ENCODE measurements around the gene ATIC.

ATIC gene

DNA sequence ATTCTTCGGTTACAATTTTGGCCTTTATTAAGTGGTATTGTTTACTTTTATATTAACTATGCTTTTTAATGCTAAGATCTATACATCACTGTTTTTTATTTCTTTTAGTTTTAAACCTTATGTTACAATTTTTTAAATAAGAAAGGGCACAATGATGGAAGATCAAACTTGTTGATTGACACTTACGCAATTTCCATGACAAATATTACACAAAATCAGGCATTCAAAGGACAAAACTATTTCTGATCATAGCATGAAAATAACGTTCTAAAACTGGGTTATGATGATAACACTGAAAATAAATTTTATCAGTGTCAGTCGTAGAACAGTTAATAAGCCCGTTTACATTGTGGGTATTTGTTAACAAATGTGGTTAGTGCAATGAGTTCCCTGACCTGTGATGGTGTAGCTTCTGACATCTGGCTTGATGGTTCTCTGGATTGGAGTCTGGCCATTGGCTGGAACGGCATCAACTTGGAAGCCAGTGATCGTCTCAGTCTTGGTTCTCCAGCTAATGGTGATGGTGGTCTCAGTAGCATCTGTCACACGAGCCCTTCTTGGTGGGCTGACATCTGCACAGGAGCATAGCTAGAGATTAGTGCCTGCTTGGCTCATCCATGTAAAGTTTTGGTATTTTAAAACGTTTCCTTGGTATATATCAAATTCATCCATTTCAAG, 64.4 kb downstream of the ATIC start:
- no peak for DNase-seq (ENCODE audit: low read depth in 3 of 3)

DNA sequence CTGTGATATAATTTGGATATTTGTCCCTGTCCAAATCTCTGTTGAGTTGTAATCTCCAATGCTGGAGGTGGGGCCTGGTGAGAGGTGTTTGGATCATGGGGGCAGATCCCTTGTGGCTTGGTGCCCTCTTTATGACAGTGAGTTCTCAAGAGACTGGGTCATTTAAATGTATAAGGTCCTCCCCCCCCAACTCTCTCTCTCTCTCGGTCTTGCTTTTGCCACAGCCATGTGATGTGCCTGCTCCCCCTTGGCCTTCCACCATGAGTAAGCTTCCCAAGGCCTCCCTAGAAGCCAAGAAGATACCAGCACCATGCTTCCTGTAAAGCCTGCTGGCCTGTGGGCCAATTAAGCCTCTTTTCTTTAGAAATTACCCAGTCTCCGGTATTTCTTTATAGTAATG, 65.4 kb downstream of the ATIC start:
- DNase-seq (ENCODE audit: low read depth in 3 of 3), result no peak

DNA sequence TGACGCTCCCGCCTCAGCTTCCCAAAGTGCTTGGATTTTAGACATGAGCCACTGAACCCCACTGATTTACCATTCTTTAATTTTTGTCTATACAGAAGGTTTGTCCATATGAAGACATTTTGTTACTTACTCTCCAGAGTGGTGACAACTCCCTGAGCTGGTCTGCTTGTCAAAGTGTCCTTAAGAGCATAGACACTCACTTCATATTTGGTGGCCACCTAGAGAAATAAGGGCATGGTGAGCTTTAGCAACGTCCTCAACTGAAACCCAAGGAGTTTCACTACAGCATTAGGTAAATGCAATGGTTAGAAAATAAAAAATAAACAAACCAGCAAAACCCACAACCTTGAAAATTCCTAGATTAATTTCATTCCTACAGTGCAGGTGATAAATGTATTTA, 66.2 kb downstream of the ATIC start:
- DNase-seq (ENCODE audit: low read depth in 3 of 3), result no peak

DNA sequence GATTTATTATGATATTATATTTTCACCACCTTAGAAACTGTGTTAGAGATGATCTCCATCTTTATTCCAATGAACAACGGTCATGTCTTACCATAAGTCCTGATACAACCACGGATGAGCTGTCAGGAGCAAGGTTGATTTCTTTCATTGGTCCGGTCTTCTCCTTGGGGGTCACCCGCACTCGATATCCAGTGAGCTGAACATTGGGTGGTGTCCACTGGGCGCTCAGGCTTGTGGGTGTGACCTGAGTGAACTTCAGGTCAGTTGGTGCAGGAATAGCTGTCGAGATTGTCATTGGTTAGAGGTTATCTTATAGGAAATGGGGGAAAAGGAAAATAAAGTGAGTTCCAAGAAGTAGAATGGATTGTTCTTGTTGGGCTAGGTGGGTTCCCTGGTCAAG, 67.2 kb downstream of the ATIC start:
- DNase-seq (ENCODE audit: low read depth in 3 of 3), result no peak

DNA sequence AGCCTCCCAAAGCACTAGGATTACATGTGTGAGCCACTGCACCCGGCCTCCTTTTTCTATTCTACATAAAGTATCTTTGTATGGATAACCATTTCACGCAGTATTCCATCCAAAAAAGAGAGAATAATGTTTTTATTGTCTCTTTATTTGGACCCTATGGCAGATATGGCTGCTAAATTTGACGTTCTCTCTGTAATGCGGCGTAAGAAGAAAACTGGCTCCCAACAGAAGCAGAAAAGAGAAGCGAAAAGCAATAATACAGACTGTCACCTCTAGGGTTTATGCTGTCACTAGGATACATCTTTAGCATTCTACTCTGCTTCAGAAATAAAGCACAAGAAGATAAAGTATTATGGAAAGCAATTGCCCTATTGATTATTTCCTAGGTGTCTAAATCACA, 68.1 kb downstream of the ATIC start:
- DNase-seq (ENCODE audit: low read depth in 3 of 3), result no peak

DNA sequence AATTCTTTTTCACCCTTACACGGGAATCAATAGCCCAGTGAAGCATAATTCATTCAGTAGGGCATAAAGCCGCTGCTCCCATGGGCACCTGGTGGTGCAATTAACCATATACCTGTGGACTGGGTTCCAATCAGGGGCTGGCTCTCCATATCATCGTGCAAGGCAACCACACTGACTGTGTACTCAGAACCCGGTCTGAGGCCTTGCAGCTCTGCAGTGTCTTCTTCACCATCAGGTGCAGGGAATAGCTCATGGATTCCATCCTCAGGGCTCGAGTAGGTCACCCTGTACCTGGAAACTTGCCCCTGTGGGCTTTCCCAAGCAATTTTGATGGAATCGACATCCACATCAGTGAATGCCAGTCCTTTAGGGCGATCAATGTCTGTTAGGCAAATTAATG, 68.8 kb downstream of the ATIC start:
- DNase-seq (ENCODE audit: low read depth in 3 of 3), result no peak

DNA sequence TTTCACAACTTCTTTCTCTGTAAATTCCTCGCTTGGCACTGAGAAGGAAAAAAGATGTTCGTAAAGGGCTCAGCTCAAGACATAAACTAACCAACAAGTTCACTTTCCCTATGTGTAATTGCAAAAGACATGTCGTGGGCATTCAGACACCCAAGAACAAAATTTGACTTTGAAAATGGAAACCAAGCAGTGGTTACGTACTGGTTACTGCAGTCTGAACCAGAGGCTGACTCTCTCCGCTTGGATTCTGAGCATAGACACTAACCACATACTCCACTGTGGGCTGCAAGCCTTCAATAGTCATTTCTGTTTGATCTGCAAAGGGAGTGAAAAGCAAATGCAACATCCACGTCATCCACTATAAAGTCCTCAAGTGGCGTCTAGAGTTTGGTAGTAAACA, 70.2 kb downstream of the ATIC start:
- no peak for DNase-seq (ENCODE audit: low read depth in 3 of 3)

DNA sequence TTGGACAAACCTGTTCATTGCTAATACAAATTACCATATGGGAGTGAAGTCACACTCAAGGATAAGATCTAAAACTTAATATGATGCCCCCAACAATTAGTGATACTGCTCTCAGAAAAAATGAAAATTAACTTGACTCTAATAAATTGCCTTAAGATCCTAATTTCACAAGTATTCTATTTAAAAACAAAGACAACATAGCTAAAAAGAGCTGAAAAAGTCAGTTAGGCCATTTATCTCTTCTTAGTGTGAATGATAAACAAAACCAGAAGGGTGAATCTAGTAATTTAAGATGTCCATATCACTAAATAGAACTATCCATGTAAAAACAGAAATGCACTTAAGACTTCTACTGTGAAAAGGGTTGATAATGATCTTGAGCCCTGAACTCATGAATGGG, 70.6 kb downstream of the ATIC start:
- DNase-seq (ENCODE audit: low read depth in 3 of 3), result no peak

DNA sequence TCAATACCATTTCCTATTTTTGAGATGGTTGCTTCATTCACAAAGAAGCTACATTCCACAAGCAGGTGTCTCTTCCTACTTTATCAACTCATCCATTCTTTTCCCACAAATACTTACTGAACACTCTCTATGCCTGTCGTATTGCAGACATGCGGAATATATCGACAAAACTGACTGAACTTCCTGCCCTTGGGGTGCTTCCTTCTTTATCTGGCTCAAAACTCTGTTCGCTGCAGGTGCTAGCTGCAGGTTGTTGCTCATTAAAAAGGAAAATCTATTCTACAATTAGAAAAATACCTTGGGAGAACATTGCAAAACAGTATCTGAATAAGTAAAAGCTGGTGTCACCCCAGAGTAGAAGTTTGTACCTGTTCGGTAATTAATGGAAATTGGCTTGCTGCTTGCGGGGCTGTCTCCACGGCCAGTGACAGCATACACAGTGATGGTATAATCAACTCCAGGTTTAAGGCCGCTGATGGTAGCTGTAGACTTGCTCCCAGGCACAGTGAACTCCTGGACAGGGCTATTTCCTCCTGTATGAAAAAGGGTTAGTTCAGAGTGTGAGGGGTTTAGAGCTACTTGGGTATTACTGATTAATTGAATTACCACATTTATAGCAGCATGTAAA, 71.9 kb downstream of the ATIC start:
- no peak for DNase-seq (ENCODE audit: low read depth in 3 of 3)

DNA sequence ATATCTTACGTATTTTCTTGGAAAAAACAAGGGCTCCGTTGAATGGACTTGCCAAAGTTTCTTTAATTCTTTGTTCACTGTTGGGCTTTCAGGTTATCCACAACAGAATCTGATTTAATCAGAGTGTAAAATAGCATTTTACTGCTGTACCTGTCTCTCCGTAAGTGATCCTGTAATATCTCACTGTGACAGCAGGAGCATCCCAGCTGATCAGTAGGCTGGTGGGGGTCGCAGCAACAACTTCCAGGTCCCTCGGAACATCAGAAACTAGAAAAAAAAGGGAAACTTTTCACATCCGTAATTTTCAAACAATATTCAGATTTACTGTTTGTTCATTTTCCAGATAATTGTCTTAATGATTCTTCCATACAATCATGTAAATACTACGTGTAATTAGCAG, 72.9 kb downstream of the ATIC start:
- no peak for DNase-seq (ENCODE audit: low read depth in 3 of 3)

DNA sequence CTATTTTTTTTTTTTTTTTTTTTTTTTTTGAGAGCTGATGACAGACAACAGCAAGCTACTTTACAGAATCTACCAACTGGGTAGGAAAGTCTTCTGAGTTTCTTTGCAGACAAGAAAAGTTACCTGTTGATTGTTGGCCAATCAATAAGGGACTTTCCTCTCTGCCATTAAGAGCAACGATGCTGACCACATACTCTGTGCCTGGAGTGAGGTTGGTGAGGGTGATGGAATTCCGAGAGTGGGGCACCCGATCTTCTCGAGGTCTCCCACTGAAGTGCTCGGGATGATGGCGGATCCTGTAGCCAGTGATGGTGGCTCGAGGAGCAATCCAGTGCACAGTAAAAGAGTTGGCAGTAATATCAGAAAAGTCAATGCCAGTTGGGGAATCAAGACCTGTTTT, 74.7 kb downstream of the ATIC start:
- no peak for DNase-seq (ENCODE audit: low read depth in 3 of 3)

DNA sequence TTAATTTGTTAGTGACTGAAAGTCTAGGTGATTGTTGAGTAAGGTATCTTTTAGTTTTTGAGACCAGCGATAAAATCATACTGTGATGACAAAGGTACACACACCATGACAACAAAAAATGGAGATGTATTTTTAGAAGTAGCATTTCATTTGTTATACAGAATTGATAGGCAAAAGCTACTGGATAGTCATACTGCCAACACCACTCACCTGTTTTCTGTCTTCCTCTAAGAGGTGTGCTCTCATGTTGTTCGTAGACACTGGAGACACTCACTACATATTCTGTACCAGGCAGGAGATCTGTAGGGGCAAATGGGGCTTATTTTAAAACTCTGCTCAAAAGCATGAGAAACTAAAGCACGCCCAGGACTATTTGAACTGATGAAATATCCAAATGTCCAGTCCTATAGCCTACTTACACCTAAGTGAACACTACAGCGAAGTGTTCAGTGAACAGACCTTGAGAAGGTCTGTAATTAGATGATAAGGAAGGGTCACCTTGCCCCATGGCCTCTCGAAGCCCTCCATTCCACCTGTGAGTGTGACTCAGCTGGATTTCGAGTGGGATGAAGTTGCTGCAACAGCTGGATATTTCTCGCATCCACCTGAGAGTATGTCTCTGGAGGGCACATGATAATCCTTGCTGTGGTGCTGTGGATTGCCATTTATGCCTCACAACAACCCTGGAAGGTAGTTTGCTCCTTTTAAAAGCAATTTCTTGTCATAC, 76.3 kb downstream of the ATIC start:
- DNase-seq (ENCODE audit: low read depth in 3 of 3), result no peak

DNA sequence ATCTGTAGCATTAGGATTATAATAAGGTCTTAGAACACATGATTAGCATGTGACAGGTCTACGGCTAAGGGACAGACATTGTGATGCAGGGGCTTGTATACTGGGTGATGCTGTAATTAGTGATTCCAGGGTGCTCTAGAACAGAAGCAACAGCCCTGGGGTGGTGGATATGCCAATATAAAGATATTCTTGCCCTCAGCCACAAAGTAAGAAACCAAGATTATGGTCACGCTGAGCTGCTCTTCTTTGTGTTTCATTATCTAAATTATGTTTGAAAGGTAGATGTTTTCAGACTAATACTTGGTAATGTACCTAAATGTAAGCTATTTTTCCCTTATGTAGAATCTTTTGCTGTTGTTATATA, 78.7 kb downstream of the ATIC start:
- DNase-seq (ENCODE audit: low read depth in 3 of 3), result no peak

DNA sequence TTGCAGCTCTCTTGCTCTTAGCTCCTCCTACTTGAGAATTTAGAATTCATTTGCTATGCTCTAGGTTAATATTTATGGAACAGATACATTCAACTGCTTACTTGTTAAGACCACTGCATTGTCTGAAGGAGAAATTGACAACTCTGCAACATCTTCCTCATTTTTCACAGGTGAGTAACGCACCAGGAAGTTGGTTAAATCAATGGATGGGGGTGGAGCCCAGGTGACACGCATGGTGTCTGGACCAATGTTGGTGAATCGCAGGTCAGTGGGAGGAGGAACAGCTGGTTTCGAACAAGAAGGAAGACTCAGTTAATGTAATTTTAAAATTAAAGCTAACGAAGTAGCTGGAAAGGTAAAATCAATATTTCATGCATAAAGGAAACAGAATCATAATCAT, 79.7 kb downstream of the ATIC start:
- no peak for DNase-seq (ENCODE audit: low read depth in 3 of 3)

DNA sequence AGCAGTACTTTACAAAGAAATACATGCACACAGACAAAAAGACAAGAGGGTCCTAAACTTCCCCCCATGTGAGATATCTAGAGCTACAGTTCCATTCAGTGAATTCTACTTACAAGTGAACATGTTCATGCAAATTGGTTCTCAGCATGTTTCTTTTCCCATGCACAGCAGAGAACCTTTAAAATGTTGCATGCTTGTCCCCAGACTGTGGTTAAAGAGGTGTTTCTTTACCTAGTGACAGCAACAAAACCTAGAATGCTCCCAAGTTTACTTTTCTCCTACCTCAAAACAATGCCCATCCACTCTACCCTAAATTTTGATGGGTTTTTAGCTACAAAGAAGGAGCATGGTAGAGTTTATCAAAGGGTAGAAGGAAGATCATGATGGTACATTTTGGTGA, 80.3 kb downstream of the ATIC start:
- DNase-seq (ENCODE audit: low read depth in 3 of 3), result no peak

DNA sequence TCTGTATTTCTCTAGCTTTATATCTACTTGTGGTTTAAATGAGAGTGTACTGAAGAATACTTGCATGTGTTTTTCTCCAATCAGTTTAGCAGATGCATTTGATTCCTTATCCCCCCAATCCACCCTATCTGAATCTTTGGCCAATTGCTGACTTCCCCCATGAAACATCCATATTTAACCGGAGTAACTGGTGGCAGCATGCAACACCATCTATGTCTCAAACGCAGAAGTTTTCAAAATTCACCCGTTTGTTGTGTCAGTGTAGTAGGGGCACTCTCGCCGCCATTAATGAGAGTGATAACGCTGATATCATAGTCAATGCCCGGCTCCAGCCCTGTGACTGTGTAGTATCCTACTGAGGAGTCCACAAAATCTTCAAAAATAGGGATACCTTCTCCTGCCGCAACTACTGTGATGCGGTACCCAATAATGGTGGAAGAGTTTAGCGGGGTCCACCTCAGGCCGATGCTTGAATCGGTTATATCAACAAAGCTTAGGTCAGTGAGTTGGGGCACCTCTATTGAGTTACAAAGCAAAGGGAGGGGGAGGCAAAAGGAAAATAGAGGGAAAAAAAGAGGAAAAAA, 80.9 kb downstream of the ATIC start:
- DNase-seq (ENCODE audit: low read depth in 3 of 3), result no peak

DNA sequence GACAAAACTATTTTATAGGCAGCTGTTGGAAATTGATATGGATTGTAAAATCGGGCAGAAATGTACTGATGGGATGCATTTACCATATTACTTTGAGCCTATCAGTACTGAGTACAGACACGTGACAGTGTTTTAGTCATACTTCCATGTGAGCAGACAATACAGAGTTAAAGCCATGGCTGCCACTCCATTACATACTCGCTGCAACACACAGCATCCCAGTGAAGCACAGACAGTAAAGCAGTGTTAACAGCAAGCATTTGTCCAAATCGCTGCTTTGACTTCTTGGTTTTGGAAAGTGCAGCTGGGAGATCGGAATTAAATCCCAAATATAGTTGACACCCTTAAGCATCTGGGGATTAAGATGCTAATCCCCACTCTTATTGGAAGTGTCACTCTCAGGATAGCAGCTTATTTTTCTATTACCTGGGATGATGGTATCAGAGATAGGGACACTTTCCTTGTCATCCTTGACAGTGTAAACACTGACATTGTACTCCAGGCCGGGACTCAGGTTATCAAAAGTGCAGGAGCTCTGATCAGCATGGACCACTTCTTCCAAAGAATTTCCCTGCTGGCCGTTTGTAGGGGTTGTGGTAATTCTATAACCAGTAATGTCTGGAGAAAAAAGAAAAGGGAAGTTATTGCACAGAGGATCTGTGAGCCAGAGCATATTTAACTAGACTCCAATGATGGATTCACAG, 82.4 kb downstream of the ATIC start:
- no peak for DNase-seq (ENCODE audit: low read depth in 3 of 3)

DNA sequence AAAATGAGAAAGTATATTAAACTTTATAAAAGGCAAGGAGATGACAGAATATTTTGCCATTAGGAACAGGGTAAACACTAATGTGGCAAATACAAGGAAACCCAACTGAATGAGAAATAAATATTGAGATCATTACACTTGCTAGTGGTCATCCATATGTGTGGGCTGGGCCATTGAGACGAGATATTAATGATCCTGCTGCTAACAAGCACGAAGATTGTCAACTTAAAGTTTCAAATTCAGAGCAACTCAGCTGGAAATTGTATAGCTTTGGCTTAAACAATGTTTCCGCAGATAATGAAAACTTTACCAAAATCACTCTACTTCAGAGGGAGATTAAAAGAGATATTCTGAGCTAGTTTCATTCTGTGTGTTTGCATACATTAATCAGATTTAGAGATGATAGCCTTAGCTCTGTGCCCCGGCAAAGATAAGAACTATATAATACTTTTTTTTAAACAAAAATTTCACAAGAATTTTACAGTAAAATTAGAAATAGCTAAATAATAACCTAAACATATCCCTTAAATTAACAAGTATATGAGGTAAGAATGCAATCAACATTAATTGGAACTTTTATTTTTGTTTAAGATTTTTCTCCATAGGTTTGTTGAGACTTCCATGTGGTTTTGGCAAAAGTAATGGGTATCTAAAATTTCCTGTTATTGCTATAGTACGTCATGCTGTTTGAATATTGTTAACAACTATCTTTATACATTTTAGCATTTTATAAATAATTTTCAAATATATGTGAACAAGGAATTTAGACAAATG, 84.0 kb downstream of the ATIC start:
- no peak for DNase-seq (ENCODE audit: low read depth in 3 of 3)

DNA sequence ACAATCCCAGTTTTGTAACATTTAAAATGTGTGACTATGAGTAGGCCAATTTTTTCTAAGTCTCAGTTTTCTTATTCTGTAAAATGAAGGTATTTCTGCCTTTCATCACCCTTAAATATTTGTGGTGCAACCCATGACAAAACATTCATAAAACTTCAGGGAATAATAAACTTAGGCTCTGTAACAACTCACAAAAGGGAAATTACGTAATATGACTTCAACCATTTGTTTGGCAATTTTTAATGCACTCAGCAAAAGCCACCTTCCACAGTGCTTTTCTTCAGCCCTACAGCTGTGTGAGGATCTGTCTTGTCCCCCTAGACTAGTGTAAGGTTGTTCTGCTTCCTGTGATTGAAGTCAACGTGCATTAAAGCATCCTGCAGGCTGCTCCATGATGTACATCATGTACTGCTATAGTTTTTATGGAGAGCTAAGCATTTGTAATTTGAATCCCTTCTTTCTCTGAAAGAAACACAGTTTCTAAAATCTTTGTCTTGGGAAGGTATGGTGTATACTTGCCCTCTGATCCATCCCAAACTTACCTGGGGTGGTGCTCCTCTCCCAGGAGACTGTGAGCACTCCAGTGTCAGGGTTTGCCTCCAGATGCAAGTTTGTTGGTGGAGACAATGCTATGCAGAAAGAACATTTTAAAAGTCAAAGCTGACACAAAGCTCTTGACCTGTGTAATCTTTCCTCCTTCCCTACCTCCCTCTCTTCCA, 84.9 kb downstream of the ATIC start:
- no peak for DNase-seq (ENCODE audit: low read depth in 3 of 3)

DNA sequence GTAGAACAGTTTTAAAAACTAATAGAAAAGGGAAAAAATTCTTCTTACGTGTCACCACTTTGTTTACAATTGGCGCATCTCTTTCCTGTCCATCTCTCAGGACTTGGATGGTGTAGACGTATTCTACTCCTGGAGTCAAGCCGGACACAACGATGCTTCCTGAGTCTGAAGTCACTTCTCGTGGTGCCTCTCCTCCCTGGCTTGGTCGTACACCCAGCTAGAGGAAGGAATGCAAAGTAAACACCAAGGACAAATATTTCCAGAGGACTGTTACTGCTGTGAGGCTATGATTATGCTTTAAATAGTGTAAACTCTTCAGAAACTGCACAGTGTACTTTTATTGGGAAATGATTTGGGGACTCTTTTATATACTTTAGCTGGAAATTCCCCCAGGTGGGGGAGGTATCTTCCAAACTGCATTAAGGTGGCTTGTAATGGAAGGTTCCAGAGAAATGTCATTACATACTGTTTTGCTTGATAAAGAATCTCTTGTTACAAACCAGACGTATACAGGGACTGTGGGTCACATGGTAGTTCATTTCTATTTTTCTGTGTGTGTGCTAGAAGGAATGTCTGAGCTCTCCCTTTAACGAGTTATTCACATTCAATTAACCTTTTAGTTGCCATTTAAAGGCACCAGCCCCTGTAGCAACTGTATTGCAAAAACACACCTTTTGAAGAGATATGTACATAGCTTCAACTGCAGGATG, 85.9 kb downstream of the ATIC start:
- no peak for DNase-seq (ENCODE audit: low read depth in 3 of 3)

All from stimulated activated CD4-positive, alpha-beta T cell treated with anti-CD3 and anti-CD28 coated beads, TNF-alpha, amount 100 ng/mL, for 24 hours (primary cell).